MM.1S (cell line): ENCODE measurements around the gene CCDC182.

Experiments used
- DNase-seq: peaks from one replicate; pipeline ENCODE4 v3.0.0-alpha.2; 2015
- H2AFZ ChIP-seq: fragments of 300-600 bp; sonication (generic); 2 replicates; pipeline ENCODE4 v1.6.0; 2016; ENCODE audit warnings: antibody characterized with exemption, low read length
- H3F3A ChIP-seq: fragments of 300-600 bp; sonication (generic); 2 replicates; pipeline ENCODE4 v1.6.1; 2016; ENCODE audit warnings: mild to moderate bottlenecking, antibody characterized with exemption, low read length, moderate library complexity, mixed read lengths; ENCODE audit not compliant: insufficient read depth
- H3K27ac ChIP-seq: fragments of 300-600 bp; sonication (generic); 2 replicates; pipeline ENCODE4 v1.5.1; 2016; ENCODE audit warnings: mild to moderate bottlenecking, low read length
- H3K27me3 ChIP-seq: fragments of 300-600 bp; sonication (generic); replicated peaks from 2 replicates; pipeline ENCODE4 v1.6.0; 2016; ENCODE audit warnings: low read length; ENCODE audit not compliant: insufficient read depth
- H3K36me3 ChIP-seq: fragments of 300-600 bp; sonication (generic); replicated peaks from 2 replicates; pipeline ENCODE4 v1.6.1; 2016; ENCODE audit warnings: mild to moderate bottlenecking, low read length, mixed read lengths; ENCODE audit not compliant: insufficient read depth
- H3K4me1 ChIP-seq: fragments of 300-600 bp; sonication (generic); 2 replicates; pipeline ENCODE4 v1.6.1; 2016; ENCODE audit warnings: low read length, mixed read lengths
- H3K4me2 ChIP-seq: fragments of 300-600 bp; sonication (generic); 2 replicates; pipeline ENCODE4 v1.6.0; 2016; ENCODE audit warnings: low read depth, low read length
- H3K4me3 ChIP-seq: fragments of 300-600 bp; sonication (generic); 2 replicates; pipeline ENCODE4 v1.5.1; 2016; ENCODE audit warnings: low read length, mixed read lengths
- H3K79me2 ChIP-seq: fragments of 300-600 bp; sonication (generic); 2 replicates; pipeline ENCODE4 v1.6.1; 2016; ENCODE audit warnings: mixed run types, low read length, mixed read lengths
- H3K9ac ChIP-seq: fragments of 300-600 bp; sonication (generic); 2 replicates; pipeline ENCODE4 v1.6.1; 2016; ENCODE audit warnings: low read length, mixed read lengths
- H3K9me2 ChIP-seq: fragments of 300-600 bp; sonication (generic); replicated peaks from 2 replicates; pipeline ENCODE4 v1.6.1; 2016; ENCODE audit warnings: mild to moderate bottlenecking, low read length, mixed read lengths; ENCODE audit not compliant: insufficient read depth
- H3K9me3 ChIP-seq: fragments of 300-600 bp; sonication (generic); replicated peaks from 2 replicates; pipeline ENCODE4 v1.6.1; 2016; ENCODE audit warnings: mild to moderate bottlenecking, low read length, mixed read lengths; ENCODE audit not compliant: insufficient read depth
- H4K20me1 ChIP-seq: fragments of 300-600 bp; sonication (generic); 2 replicates; pipeline ENCODE4 v1.6.1; 2016; ENCODE audit warnings: mild to moderate bottlenecking, low read length, moderate library complexity, mixed read lengths; ENCODE audit not compliant: insufficient read depth
- CTCF ChIP-seq: fragments of 300-600 bp; sonication (generic); IDR thresholded peaks from 2 replicates; pipeline ENCODE4 v1.5.1; 2016; ENCODE audit warnings: antibody characterized with exemption, low read length, mixed read lengths
- EZH2 ChIP-seq: fragments of 300-600 bp; sonication (generic); optimal IDR thresholded peaks from 2 replicates; pipeline ENCODE3; 2017; ENCODE audit warnings: low read depth, mild to moderate bottlenecking, antibody characterized with exemption, low read length, mixed read lengths
- EZH2phosphoT487 ChIP-seq: fragments of 300-600 bp; sonication (generic); IDR thresholded peaks from 2 replicates; pipeline ENCODE4 v1.6.1; 2018; ENCODE audit warnings: antibody characterized with exemption, low read length

Gene CCDC182

GRCh38 chr17:57745242-57745641, at the start of gene CCDC182:
CCDC182 (minus strand) TSS chr17:57745299; CDS start chr17:57745272, 27 bp downstream.
- Histone ChIP-seq H3K4me3 (no peak within 1 kb of the TSS), H3K27me3 (no peaks in the 10 kb centered on the region), H3K4me2 (no peak within 1 kb of the TSS), H3K79me2 (no peaks in the 10 kb centered on the region), H3K9me3 (no peaks in the 10 kb centered on the region), H3K27ac (no peak within 1 kb of the TSS), H3K9me2 (no peaks in the 10 kb centered on the region), H3K9ac (no peak within 1 kb of the TSS), H3F3A (no peaks in the 10 kb centered on the region), H2AFZ (no peak within 1 kb of the TSS), H3K36me3 (no peaks in the 10 kb centered on the region), H4K20me1 (no peaks in the 10 kb centered on the region), H3K4me1 (no peaks in the 10 kb centered on the region)
- DNase-seq: no peak
- TF ChIP-seq EZH2phosphoT487: no peak
- TF ChIP-seq CTCF: no peak
- no peak for TF ChIP-seq EZH2

- H3K4me3 ChIP-seq: no peak overlapping the region
- H3K4me2 ChIP-seq: no peak overlapping the region
- no peaks in the 10 kb centered on the region for H3K36me3 ChIP-seq
- no peaks in the 10 kb centered on the region for H3K4me1 ChIP-seq
- H3K27me3 ChIP-seq: no peaks in the 10 kb centered on the region
- H3K9ac ChIP-seq: no peak overlapping the region
- H3K79me2 ChIP-seq: no peaks in the 10 kb centered on the region
- no peak for DNase-seq
- no peaks in the 10 kb centered on the region for H3K9me3 ChIP-seq
- TF ChIP-seq EZH2phosphoT487 (no peak), EZH2 (no peak), CTCF (no peak)
- H3K9me2 ChIP-seq: no peaks in the 10 kb centered on the region
- H3K27ac ChIP-seq: no peak overlapping the region
- H4K20me1 ChIP-seq: no peaks in the 10 kb centered on the region
- no peak overlapping the region for H2AFZ ChIP-seq
- no peaks in the 10 kb centered on the region for H3F3A ChIP-seq
These were observed 49.7 kb upstream of the CCDC182 start for GRCh38 chr17:57794841-57795240.

- no peaks in the 10 kb centered on the region for H3K27me3 ChIP-seq
- TF ChIP-seq CTCF (no peak), EZH2 (no peak), EZH2phosphoT487 (no peak)
- no peaks in the 10 kb centered on the region for H3K36me3 ChIP-seq
- H3K9ac ChIP-seq: no peak overlapping the region
- no peak for DNase-seq
- no peaks in the 10 kb centered on the region for H3K4me1 ChIP-seq
- H3K79me2 ChIP-seq: no peaks in the 10 kb centered on the region
- no peak overlapping the region for H3K4me3 ChIP-seq
- no peaks in the 10 kb centered on the region for H4K20me1 ChIP-seq
- H3K27ac ChIP-seq: no peak overlapping the region
- no peaks in the 10 kb centered on the region for H3K9me3 ChIP-seq
- H3K9me2 ChIP-seq: no peaks in the 10 kb centered on the region
- H3F3A ChIP-seq: no peaks in the 10 kb centered on the region
- H2AFZ ChIP-seq: no peak overlapping the region
- no peak overlapping the region for H3K4me2 ChIP-seq
These were observed 43.6 kb upstream of the CCDC182 start for GRCh38 chr17:57788725-57789124.

DNA sequence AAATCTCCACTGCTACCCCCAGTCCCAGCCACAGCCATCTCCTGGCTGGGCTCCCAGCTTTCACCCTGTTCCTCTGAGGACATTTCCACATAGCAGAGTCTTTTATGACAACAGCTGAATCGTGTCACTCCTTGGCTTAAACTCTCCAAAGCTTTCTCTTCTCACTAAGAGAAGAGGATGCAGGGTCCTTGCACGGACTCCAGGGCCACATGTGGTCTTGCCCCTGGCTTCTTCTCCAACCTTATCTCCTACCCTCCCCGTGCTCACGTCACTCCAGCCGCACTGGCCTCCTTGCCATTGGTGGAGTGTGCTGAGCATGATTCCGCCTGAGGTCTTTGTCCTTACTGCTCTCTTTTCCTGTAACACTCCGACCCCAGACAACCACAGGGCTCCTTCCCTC, 39.9 kb upstream of the CCDC182 start:
- H3K4me2 ChIP-seq: no peak overlapping the region
- TF ChIP-seq CTCF: no peak
- TF ChIP-seq EZH2phosphoT487: no peak
- TF ChIP-seq EZH2: no peak

More for the DNA sequence above, 39.9 kb upstream of the CCDC182 start:
- H3K9me3 ChIP-seq: no peaks in the 10 kb centered on the region
- no peaks in the 10 kb centered on the region for H3K36me3 ChIP-seq
- H3F3A ChIP-seq: no peaks in the 10 kb centered on the region
- H3K9me2 ChIP-seq: no peaks in the 10 kb centered on the region
- no peak overlapping the region for H3K27ac ChIP-seq
- H2AFZ ChIP-seq: no peak overlapping the region
- H3K4me3 ChIP-seq: no peak overlapping the region
- H4K20me1 ChIP-seq: no peaks in the 10 kb centered on the region
- no peak for DNase-seq
- peaks cover 4% of the 10 kb centered on the region; the same call in 1 of the 2 replicates for H3K4me1 ChIP-seq
- H3K9ac ChIP-seq: no peak overlapping the region
- no peaks in the 10 kb centered on the region for H3K79me2 ChIP-seq
- H3K27me3 ChIP-seq: no peaks in the 10 kb centered on the region
